ENCODE results near the gene KIRREL3.

Gene KIRREL3

DNA sequence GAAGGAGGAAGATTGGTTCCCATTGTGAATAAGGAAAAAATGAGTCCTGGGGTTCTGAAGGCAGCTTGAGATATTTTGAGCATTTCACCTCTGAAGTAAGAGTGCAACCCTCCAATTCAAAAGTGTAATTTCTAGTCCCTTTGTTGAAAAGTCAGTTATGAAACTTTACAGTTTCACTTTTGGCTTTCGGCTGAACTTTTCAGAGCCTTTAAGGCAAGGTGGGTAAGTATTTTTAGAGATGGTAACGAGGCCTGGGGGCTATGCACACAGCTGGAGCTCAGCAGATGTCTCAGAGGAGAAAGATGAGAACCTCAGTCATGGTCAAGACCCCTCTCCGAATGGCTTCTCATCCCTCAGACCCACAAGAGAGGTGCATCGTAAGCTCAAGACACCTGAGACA lies 267.6 kb downstream of the KIRREL3 start:
- no peak for DNase-seq

- no peak for DNase-seq
Measured at GRCh38 chr11:126731576-126732142, 268.9 kb downstream of the KIRREL3 start.

DNA sequence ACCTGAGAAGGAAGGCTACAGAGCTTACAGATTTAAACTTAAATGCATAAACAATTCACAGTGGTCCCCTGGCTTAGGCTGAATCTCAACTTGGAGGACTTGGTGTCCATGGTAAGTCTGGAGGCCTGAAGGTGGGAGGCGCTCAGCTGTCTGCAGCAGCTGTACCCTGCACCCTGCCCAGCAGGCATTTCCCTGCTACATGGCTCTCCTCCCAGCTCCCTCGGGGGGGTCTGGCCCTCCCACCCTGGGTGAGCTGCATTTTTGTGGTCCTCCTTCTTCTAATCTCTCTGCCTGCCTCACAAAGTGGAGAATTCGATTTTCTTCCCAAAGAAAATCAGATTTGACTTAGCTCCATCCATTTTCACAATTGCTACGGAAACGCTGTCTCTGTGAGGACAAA lies 273.2 kb downstream of the KIRREL3 start:
- DNase-seq, result no peak

- no peak for DNase-seq
Measured at GRCh38 chr11:126725521-126725920, 275.0 kb downstream of the KIRREL3 start.

- no peak for DNase-seq
Measured at GRCh38 chr11:126725043-126725442, 275.5 kb downstream of the KIRREL3 start.

DNA sequence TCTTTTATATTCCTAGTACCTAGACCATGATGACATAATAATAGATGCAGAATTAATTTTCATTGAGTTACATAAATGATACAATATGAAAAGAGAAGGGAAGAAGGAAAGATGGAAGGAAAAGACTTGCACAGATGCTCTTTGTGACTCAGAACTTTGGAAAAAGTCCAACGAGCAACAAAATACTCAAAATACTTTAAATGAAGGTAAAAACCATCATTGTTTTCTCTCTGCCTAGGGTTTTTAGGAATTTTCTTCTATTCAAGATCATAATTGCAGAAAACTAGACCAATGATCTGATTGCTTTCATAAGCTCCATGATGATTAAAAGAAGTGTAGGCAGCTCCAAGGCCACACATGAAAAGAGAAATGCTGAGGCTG lies 276.9 kb downstream of the KIRREL3 start:
- DNase-seq, result no peak

DNA sequence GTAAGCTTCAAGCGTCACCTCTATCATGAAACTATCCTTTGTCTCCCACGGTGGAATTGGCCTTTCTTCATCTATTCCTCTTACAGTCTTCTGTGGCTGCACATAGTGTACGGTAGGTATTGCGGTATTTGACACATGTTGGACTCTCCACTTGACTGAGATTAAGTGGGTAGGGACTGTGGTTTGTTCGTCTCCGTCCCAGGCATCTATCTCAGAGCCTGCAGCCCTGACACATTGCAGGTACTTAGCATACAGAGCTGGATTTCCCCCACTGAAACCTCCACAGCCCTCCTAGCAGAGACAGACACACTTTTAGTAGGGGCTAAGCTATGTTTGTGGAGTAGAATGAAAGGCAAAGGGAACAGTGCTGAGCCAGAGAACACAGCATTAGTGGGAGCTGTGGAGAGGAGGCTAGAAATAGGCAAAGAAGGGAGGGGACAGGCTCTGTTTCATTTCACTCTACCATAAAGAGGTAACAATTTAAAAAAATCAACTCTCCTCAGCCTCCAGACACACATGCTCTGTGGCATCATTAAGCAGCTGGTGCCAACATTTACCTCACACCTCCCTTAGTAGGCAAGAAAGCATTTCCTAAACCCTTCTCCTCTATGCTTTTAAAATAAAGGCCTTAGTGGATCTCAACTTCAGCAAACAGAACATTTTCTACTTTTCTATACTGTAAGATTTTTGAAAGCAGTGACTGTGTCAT lies 277.5 kb downstream of the KIRREL3 start:
- DNase-seq, result no peak

DNA sequence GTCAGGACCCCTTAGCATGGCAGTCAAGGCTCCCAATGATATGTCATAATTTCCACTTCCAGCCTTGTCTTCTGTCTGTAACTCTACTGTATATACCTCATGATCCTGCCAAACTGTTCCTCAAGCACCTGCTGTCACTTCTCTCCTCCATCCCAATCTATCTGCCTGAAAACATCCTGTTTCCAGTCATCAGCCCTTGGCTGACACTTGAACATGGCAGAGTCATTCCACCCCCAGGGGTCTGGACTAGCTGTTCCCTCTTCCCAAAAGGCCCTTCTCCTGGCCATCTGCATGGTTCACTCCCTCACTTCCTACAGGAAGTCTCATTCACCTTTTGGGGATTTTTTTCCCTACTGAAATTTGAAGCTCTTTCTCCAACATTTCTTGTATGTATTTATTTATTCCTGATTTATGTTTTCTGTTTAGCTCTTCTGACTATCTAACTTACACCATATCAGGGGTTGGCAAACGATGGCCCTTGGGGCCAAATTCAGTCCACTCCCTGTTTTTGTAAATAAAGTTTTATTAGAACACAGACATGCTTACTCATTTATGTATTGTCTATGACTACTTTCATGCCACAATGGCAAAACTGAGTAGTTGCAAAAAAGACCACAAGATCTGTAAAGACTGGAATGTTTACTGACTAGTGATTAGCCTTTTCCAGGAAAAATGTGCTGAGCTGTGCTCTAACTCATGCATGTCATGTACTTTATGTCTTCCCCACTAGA lies 278.4 kb downstream of the KIRREL3 start:
- no peak for DNase-seq

GRCh38 chr11:126720539-126721235 lies 279.9 kb downstream of the KIRREL3 start:
- DNase-seq, result no peak

GRCh38 chr11:126719740-126720139 lies 280.8 kb downstream of the KIRREL3 start:
- DNase-seq, result no peak

DNA sequence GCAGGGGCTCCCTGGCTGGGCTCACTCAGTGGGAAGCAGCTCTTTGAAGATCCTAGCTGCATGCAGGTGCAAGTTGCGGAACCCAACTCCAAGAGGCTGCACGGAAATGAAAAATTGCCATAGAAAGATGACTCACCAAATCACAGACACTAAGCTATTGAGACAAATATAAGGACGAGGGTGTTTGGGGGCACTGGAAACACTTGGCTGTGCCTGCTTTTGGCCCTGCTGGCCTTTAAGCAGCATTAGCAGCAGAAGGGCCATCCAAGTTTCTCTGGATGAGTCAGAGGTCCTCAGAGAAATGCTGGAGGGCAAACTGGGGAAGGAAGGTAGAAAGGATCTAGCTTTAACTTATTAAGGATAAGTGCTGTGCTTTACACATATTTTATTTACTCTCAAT lies 282.3 kb downstream of the KIRREL3 start:
- DNase-seq, result no peak

DNA sequence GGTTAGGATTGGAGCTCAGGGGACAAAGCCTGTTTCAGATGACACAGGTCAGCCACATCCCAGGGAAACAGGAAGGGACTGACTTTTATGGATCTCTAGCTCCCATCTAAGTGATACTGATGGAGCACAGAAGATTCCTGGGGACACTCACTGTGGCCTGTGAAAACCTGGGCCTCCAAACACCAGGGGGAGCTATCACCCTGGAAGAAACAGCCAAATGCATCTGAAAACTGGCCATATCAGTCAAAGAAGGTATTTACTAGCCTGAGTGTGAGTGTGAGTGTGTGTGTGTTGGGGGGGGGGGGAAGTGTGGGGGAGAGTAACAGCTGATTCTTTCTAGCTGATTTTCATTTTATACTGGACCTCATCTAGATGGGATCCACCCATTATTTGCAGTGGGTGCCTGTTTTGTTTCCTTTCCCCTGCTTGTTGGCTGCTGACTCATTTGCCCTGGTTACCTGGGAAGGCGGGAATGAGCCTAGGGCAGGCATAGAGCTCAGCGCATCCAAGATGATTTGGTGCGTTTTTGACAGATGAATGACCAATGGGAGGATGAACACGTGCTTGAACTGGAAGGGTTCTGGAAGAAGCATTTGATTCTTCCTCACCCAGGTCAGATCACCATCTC lies 284.0 kb downstream of the KIRREL3 start:
- DNase-seq, result peak; percentile 25 to 53

- no peak for DNase-seq
Measured at GRCh38 chr11:126713806-126714205, 286.8 kb downstream of the KIRREL3 start.

DNA sequence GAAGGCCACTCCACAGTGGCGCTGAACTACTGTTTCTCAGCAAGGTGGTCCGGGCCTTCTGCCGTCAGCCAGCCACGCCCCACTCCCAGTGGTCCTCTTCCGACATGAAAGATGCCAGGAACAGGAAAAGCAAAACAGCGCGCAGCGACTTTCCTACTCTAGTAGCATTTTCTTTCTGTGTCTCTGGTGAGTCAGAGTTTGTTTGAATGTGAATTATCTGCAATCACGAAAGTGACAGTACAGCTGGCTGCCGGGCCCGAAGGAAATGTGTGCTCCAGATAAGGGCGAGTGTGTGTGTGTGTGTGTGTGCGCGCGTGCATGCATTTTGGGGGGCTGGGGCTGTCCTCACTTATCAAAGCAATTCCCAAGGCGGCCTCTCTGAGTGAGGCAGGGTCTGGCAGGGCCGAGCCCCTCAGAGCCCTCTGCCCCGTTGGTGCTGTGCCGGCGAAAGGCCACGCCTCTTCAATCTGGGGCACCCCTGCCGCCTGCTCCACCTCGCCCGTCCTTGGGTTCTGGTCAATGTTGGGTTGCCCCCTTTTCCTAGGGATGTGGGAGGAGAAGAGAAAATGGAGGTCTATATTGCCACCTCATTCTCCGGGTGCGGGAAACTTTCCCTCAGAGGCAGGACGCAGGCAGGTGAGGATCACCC lies 288.5 kb downstream of the KIRREL3 start:
- DNase-seq, result no peak

DNA sequence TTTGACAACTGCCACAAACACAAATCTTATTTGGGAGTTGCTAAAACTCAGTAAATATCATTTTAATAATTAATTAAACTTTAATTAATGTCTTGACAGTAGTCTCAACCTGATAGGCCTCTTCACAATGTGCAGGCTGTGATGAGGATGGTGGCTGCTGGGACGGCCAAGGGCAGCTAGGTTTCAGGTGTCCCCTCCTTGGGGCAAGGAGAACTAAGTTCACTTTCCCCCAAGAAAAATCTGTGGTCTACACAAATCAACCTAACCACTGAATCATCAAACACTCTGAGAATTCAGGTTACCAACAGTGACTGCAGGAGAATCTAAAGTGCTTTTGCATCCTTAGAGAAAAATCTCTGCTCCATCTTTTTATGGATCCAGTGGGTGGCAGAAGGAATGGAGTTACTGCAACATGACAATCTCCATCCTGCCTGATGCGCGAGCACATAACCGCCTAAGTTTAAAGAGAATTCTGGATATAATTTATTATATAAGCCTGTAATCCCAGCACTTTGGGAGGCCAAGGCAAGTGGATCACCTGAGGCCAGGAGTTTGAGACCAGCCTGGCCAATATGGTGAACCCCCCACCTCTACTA lies 289.7 kb downstream of the KIRREL3 start:
- no peak for DNase-seq

- no peak for DNase-seq
Measured at GRCh38 chr11:126707498-126707897, 293.1 kb downstream of the KIRREL3 start.

- DNase-seq, result no peak
Measured at GRCh38 chr11:126704096-126704495, 296.5 kb downstream of the KIRREL3 start.

DNA sequence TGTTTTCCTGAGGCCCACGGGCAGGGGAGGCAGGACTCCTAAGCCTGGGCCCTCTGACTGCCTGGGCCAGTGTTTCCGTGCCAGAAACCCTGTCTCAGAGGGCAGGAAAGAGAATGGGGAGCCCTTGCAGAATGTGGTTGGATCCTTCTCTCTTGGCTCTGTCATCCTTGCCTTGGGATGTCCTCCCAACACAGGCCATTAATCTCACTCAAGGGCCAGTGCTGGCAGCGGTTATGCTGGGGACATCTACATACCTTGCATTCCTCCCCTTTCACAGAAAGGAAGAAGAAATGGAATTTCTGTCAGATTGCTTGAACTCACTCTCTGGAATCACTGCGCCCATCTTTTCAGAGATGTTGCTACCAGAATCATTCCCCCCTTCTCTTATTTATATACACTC lies 296.9 kb downstream of the KIRREL3 start:
- DNase-seq, result no peak

DNA sequence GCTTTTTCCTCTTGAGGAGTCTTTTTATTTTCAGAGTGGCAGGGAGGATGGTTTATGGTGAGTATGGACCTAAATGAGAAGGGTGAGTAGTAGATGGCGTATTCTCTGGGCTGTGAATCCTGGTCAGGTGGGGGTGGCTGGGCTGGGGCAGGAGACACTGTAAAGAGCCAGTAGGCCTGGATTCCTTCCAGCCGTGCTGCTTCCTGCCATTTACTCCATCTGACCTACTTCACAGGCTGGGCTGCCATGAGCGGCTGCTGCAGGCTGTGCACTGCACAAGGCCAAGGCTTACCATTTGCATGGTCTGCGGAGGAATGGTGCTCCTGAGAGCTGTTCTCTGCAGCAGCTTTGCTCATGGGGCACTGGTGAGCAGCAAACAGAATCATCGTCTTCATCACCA lies 297.6 kb downstream of the KIRREL3 start:
- no peak for DNase-seq

GRCh38 chr11:126702165-126702720 lies 298.3 kb downstream of the KIRREL3 start:
- no peak for DNase-seq

- DNase-seq, result no peak
Measured at GRCh38 chr11:126701520-126701897, 299.1 kb downstream of the KIRREL3 start.
